Astrocyte (in vitro differentiated cells and primary cell): ENCODE results near the gene MCM8.

ENCODE experiments used
- EZH2 ChIP-seq: IDR thresholded peaks from 2 replicates; pipeline ENCODE4 v1.6.1; 2012; ENCODE audit warnings: mild to moderate bottlenecking, low read length, inconsistent platforms; ENCODE audit not compliant: insufficient read depth
- TF ChIP-seq, protein P1 (sequence below): IDR thresholded peaks from 2 replicates; pipeline ENCODE4 v1.5.1; 2011; ENCODE audit warnings: low read depth, mild to moderate bottlenecking, inconsistent platforms, low read length, moderate library complexity; ENCODE audit not compliant: insufficient read depth

- TF ChIP-seq, protein P1, sequence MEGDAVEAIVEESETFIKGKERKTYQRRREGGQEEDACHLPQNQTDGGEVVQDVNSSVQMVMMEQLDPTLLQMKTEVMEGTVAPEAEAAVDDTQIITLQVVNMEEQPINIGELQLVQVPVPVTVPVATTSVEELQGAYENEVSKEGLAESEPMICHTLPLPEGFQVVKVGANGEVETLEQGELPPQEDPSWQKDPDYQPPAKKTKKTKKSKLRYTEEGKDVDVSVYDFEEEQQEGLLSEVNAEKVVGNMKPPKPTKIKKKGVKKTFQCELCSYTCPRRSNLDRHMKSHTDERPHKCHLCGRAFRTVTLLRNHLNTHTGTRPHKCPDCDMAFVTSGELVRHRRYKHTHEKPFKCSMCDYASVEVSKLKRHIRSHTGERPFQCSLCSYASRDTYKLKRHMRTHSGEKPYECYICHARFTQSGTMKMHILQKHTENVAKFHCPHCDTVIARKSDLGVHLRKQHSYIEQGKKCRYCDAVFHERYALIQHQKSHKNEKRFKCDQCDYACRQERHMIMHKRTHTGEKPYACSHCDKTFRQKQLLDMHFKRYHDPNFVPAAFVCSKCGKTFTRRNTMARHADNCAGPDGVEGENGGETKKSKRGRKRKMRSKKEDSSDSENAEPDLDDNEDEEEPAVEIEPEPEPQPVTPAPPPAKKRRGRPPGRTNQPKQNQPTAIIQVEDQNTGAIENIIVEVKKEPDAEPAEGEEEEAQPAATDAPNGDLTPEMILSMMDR = no peak
- no peak for TF ChIP-seq EZH2
Observed at GRCh38 chr20:6029538-6029937, 79.1 kb downstream of the MCM8 start.
